PC-3 (cell line): ENCODE measurements around the gene ANKLE1.

Source experiments
- EZH2 ChIP-seq: fragments of 300-600 bp; sonication (generic); IDR thresholded peaks from one replicate; pipeline ENCODE4 v1.6.1; 2017; ENCODE audit warnings: antibody characterized with exemption, mild to moderate bottlenecking, low read length; ENCODE audit not compliant: unreplicated experiment
- TF ChIP-seq, protein P1 (sequence below): fragments of 300-600 bp; sonication (generic); conservative IDR thresholded peaks from 2 replicates; pipeline ENCODE4 v1.5.1; 2017; ENCODE audit warnings: antibody characterized with exemption, low read depth, mild to moderate bottlenecking, low read length

DNA sequence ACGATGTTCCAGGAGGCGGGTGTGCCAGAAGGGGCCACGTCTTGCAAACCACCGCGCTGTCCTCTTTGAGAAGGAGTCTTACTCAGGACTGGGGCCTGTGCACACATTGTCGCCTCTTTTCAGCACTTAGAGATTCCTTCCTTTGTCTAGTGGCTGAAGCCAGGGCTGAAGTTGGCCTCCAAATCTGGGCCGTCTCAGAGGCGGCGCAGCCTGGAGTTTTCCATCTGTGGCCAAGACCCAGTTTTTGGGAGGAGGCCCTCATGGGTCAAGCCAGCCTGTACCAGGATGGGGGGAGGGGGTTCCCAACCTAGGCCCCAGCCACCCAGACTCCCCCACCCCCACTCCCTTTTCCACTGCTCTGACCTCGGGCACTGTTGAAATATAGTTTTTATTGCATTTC lies 41.2 kb downstream of the ANKLE1 start:
- TF ChIP-seq, protein P1, sequence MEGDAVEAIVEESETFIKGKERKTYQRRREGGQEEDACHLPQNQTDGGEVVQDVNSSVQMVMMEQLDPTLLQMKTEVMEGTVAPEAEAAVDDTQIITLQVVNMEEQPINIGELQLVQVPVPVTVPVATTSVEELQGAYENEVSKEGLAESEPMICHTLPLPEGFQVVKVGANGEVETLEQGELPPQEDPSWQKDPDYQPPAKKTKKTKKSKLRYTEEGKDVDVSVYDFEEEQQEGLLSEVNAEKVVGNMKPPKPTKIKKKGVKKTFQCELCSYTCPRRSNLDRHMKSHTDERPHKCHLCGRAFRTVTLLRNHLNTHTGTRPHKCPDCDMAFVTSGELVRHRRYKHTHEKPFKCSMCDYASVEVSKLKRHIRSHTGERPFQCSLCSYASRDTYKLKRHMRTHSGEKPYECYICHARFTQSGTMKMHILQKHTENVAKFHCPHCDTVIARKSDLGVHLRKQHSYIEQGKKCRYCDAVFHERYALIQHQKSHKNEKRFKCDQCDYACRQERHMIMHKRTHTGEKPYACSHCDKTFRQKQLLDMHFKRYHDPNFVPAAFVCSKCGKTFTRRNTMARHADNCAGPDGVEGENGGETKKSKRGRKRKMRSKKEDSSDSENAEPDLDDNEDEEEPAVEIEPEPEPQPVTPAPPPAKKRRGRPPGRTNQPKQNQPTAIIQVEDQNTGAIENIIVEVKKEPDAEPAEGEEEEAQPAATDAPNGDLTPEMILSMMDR, result no peak
- TF ChIP-seq EZH2, result no peak
